Mucosa of descending colon (tissue), 3 donors: Measurements from ENCODE around the gene VSIG10L. TPM values are rescaled to one million over a fixed set of nuclear protein-coding genes. Genes with fewer than 3 reads are reported as not detected.

Experiments used
- ATAC-seq: fragments of 200-7000 bp; cut with Tn5 transposase; one replicate; pipeline ENCODE4 v1.9.1; 2020; ENCODE audit warnings: mild to moderate bottlenecking, moderate library complexity
- DNase-seq, 3 donors: peaks; one replicate each; pipeline ENCODE4 v3.0.0-alpha.2; 2020
- H3K36me3 ChIP-seq: fragments of 200-600 bp; one replicate; pipeline ENCODE4 v1.8.0; 2021; ENCODE audit warnings: low read depth, mild to moderate bottlenecking
- H3K4me1 ChIP-seq: fragments of 200-600 bp; one replicate; pipeline ENCODE4 v1.8.0; 2021; ENCODE audit warnings: low read depth, mild to moderate bottlenecking
- H3K4me3 ChIP-seq: fragments of 200-600 bp; one replicate; pipeline ENCODE4 v1.8.0; 2021; ENCODE audit warnings: mild to moderate bottlenecking
- H3K9me3 ChIP-seq: fragments of 200-600 bp; one replicate; pipeline ENCODE4 v1.8.0; 2021; ENCODE audit warnings: mild to moderate bottlenecking
- CTCF ChIP-seq: fragments of 200-600 bp; IDR thresholded peaks from one replicate; pipeline ENCODE4 v1.8.0; 2022; ENCODE audit warnings: antibody characterized with exemption, mild to moderate bottlenecking
- intact Hi-C, 2 donors: fragments of 100-400 bp; cut with DNase I in 1 of 2; cut with micrococcal nuclease in 1 of 2; formaldehyde crosslinking; loops; one replicate each; pipeline versions ENCODE4 v1.11.0 to v1.11.1; 2022; cut with DNase I, micrococcal nuclease
- total RNA-seq, 3 donors: library from RNA; stranded (reverse); fragmentation: NEBNext Ultra II Directional in 2 of 3; extraction: Animal tissue kit (Norgen Biotek cat#: 25700) in 2 of 3; gene quantifications; one replicate each; pipeline versions ENCODE4 v1.2.1 to v1.2.4, GENCODE V29; 2021 to 2023
- donor health status: DM: no; HTN: no; CAD: no; lungs with moderate emphysema.
- donor health status: DM: no; HTN: no; CAD: no.
- donor health status: DM: no; HTN: yes; CAD: no.

Gene VSIG10L
- total RNA-seq, 3 donors from 2014 or later, result 0.69 to 3.8 (median 1.6) TPM

DNA sequence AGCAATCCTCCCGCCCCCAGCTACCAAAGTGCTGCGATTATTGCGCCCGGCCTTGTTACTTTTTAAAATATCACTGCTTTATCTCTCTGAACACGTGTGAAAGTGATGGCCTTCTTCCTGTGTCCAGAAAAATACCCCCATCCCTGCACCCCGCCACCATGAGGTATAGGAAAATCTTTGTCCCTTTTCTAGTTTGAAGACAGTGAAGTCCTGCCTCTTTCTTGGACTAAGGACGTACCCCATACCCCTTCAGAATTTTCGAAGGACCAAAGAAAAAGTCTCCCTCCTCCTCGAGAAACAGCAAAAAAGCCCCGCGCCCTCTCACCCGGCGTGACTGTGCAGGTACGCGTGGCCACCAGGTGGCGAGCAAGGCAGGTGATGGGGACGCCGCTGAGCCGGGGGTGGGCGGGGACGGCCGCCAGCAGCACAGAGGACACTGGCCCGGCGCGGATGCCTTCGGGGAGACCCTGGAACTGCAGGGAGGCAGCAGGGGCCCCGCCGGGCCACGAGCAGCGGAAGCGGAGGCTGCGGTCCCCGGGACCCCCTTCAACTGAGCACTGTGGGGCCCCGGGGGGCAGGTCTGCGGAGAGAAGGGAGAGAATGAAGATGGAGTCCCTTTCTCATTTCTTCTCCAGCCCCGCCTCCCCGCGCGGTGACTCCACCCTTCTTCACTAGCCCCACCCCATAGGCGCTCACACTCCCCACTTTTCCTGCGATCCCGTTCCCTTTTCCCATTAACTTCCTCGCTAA is 3.2 kb downstream of the VSIG10L start:
- peak; percentile 82 for TF ChIP-seq CTCF
- DNase-seq (peak; percentile 89 to 92 (median 91)), ATAC-seq (peak; percentile 78)
- Histone ChIP-seq H3K36me3 (no peaks in the 10 kb centered on the region), H3K9me3 (no peaks in the 10 kb centered on the region), H3K4me1 (peaks cover 9% of the 10 kb centered on the region), H3K4me3 (peak overlapping the region; percentile 22)
- intact Hi-C loops, result loop anchor here in 1 of 2 donors (10.0 kb wide), 1 partner anchor 96 kb away; no protein-coding TSS in a partner anchor

- TF ChIP-seq CTCF, result no peak
- ATAC-seq (no peak), DNase-seq (peak in 1 of 3 donors; percentile 34)
- Histone ChIP-seq H3K9me3 (no peaks in the 10 kb centered on the region), H3K4me1 (peaks cover 9% of the 10 kb centered on the region), H3K36me3 (no peaks in the 10 kb centered on the region), H3K4me3 (no peak overlapping the region)
- intact Hi-C loops, result loop anchor here in 1 of 2 donors (10.0 kb wide), 1 partner anchor 97 kb away; no protein-coding TSS in a partner anchor
Measured at GRCh38 chr19:51337861-51338562, 3.9 kb downstream of the VSIG10L start.

DNA sequence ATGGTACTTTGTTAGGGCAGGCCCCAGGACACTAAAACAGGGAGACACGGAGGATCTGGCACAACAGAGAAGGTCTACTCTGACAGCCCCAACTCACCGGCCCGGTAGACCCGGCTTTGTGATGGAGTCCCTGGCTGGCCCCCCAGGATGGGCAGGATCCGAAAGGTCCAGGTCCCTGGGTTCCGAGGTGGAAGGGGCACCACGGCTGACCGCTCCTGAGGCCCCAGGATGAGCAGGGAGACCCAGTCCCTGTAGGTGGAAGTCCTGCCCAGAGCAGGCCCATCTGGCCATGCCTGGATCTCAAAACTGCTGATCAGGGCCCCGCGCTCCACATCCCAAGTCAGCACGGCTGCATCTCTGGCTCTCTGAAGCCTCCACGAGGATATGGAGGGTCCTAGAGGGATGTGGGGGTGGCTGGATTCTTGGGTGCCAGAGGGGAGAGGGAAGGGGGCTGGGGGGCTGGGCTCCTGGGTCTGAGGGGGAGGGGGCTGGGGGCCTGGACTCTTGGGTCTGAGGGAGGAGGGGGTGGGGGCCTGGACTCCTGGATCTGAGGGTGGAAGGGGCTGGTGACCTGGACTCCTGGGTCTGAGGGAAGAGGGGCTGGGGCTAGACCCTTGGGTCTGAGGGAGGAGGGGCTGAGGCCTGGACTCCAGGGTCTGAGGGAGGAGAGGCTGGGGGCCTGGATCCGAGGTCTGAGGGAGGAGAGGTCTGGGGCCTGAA is 4.6 kb downstream of the VSIG10L start:
- H3K4me1 ChIP-seq, result peaks cover 9% of the 10 kb centered on the region
- no peak overlapping the region for H3K4me3 ChIP-seq
- no peak for TF ChIP-seq CTCF
- ATAC-seq (no peak), DNase-seq (peak in 1 of 3 donors; percentile 13)
- intact Hi-C loops, result loop anchor here in 1 of 2 donors (10.0 kb wide), 1 partner anchor 98 kb away; no protein-coding TSS in a partner anchor
- H3K36me3 ChIP-seq, result no peaks in the 10 kb centered on the region
- no peaks in the 10 kb centered on the region for H3K9me3 ChIP-seq

- intact Hi-C loops, result loop anchor here in 1 of 2 donors (10.0 kb wide), 1 partner anchor 101 kb away; no protein-coding TSS in a partner anchor
- peak in 1 of 3 donors; percentile 12 for DNase-seq
- no peak for ATAC-seq
- Histone ChIP-seq H3K4me3 (no peak overlapping the region), H3K4me1 (peaks cover 4% of the 10 kb centered on the region), H3K9me3 (no peaks in the 10 kb centered on the region), H3K36me3 (no peaks in the 10 kb centered on the region)
- no peak for TF ChIP-seq CTCF
Measured at GRCh38 chr19:51333836-51334460, 8.0 kb downstream of the VSIG10L start.

- Histone ChIP-seq H3K4me1 (no peaks in the 10 kb centered on the region), H3K36me3 (no peaks in the 10 kb centered on the region), H3K9me3 (no peaks in the 10 kb centered on the region), H3K4me3 (no peak overlapping the region)
- intact Hi-C loops, result loop anchor here in 1 of 2 donors (10.0 kb wide), 1 partner anchor 103 kb away; no protein-coding TSS in a partner anchor
- no peak for ATAC-seq
- TF ChIP-seq CTCF, result no peak
- DNase-seq, result no peak
Measured at GRCh38 chr19:51331716-51332115, 10.2 kb downstream of the VSIG10L start.
